Left lung (tissue), 10 donors: ENCODE measurements around the gene ZMYM4. TPM values are rescaled to one million over a fixed set of nuclear protein-coding genes. Genes with fewer than 3 reads are reported as not detected.

Experiments
- ATAC-seq: fragments of 200-7000 bp; cut with Tn5 transposase; one replicate; pipeline ENCODE4 v1.9.1; 2020; ENCODE audit warnings: moderate library complexity
- DNase-seq, 4 donors: peaks; one replicate each; pipeline ENCODE4 v3.0.0-alpha.2; 2013 to 2020
- H3K27ac ChIP-seq, 2 donors: fragments of 200-600 bp; sonication (generic) in 1 of 2; one replicate each; pipeline versions ENCODE4 v1.5.0 to v1.8.0; 2020 to 2021
- H3K27me3 ChIP-seq, 2 donors: fragments of 200-600 bp; sonication (generic) in 1 of 2; one replicate each; pipeline versions ENCODE4 v1.5.0 to v1.8.0; 2020 to 2021
- H3K36me3 ChIP-seq, 2 donors: fragments of 200-600 bp; sonication (generic) in 1 of 2; one replicate each; pipeline versions ENCODE4 v1.5.0 to v1.8.0; 2020 to 2021
- H3K4me1 ChIP-seq, 2 donors: fragments of 200-600 bp; one replicate each; pipeline ENCODE4 v1.8.0; 2021
- H3K4me3 ChIP-seq, 2 donors: fragments of 200-600 bp; sonication (generic) in 1 of 2; one replicate each; pipeline versions ENCODE4 v1.5.0 to v1.8.0; 2020 to 2021; ENCODE audit warnings: mild to moderate bottlenecking in 1 of 2
- H3K9me3 ChIP-seq, 2 donors: fragments of 200-600 bp; sonication (generic) in 1 of 2; one replicate each; pipeline versions ENCODE4 v1.5.0 to v1.8.0; 2020 to 2021
- intact Hi-C, 2 donors: fragments of 100-400 bp; cut with DNase I; formaldehyde crosslinking; loops; one replicate each; pipeline versions ENCODE4 v1.11.2 to v1.14.2; 2022
- polyA plus RNA-seq, 6 donors: library from polyadenylated mRNA; unstranded; fragments of 120-200 nt; gene quantifications; one replicate each; pipeline ENCODE4 v1.2.1, GENCODE V29; 2013; ENCODE audit not compliant: insufficient read length in 6 of 6
- total RNA-seq, 2 donors: library from RNA; stranded (reverse); fragmentation: NEBNext Ultra II Directional; extraction: Animal tissue kit (Norgen Biotek cat#: 25700); gene quantifications; one replicate each; pipeline ENCODE4 v1.2.1, GENCODE V29; 2021
- TF ChIP-seq, protein P1 (sequence below), 2 donors: fragments of 200-600 bp; sonication (generic) in 1 of 2; IDR thresholded peaks; one replicate each; pipeline versions ENCODE4 v1.5.0 to v1.8.0; 2021; ENCODE audit warnings: antibody characterized with exemption in 2 of 2
- donor health status: DM: no; HTN: yes; CAD: no.
- donor health status: DM: no; HTN: no; CAD: no.

The ZMYM4 gene
- total and polyA plus RNA-seq, 8 donors, result 47.7 to 75.4 (median 68.3) TPM

DNA sequence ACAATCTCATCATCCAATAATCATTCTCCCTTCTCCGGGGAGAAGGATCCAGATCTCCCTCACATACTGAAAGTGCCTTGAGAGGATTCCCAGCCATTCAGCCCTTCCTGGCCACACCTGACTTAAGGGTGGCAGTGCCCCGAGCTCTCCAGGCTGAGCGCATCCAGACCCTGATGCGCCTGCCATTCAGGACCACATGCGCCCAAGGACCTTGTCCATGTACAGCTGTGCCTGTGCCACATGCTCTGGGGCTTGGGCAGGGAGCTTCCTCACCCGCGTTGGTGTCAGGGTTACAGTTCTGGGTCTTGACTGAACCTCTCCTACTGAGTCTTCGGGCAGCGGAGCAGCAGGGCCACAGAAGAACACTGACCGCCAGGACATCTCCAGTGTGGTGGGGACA is 167.6 kb downstream of the ZMYM4 start:
- intact Hi-C loops, result no loop called here
- H3K36me3 ChIP-seq, result peaks cover 0 to 91% of the 10 kb centered on the region in 2 donors
- no peak overlapping the region for H3K27ac ChIP-seq
- H3K4me3 ChIP-seq, result no peak overlapping the region
- TF ChIP-seq, protein P1, sequence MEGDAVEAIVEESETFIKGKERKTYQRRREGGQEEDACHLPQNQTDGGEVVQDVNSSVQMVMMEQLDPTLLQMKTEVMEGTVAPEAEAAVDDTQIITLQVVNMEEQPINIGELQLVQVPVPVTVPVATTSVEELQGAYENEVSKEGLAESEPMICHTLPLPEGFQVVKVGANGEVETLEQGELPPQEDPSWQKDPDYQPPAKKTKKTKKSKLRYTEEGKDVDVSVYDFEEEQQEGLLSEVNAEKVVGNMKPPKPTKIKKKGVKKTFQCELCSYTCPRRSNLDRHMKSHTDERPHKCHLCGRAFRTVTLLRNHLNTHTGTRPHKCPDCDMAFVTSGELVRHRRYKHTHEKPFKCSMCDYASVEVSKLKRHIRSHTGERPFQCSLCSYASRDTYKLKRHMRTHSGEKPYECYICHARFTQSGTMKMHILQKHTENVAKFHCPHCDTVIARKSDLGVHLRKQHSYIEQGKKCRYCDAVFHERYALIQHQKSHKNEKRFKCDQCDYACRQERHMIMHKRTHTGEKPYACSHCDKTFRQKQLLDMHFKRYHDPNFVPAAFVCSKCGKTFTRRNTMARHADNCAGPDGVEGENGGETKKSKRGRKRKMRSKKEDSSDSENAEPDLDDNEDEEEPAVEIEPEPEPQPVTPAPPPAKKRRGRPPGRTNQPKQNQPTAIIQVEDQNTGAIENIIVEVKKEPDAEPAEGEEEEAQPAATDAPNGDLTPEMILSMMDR (IDR thresholded peaks at IDR 0.05), result no peak
- H3K27me3 ChIP-seq, result no peaks in the 10 kb centered on the region
- no peak for DNase-seq
- no peaks in the 10 kb centered on the region for H3K9me3 ChIP-seq
- no peak for ATAC-seq
- no peaks in the 10 kb centered on the region for H3K4me1 ChIP-seq

DNA sequence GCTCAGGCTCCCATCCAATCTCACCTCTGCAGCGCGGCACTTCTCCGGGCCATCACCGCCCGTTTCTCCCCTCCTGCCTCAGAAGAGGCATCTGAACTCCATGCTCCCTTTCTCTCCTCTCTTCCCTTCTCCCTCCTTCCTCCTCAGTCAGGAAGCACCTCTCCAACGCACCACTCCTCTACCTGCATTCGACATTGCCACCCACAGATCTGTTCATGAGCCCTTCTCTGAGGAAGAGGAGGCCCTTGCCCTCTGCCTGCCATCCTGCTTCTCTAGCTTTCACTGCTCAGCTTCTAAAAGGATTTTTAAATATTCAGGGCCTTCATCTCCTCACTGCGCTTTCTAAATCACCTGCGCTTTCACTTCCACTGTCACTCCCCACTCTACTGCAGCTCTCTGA is 168.7 kb downstream of the ZMYM4 start:
- TF ChIP-seq, protein P1 (IDR thresholded peaks at IDR 0.05), result no peak
- DNase-seq (no peak), ATAC-seq (no peak)
- Histone ChIP-seq H3K27me3 (no peaks in the 10 kb centered on the region), H3K4me1 (peaks cover 0 to 5% of the 10 kb centered on the region in 2 donors), H3K27ac (no peak overlapping the region), H3K36me3 (peaks cover 0 to 96% of the 10 kb centered on the region in 2 donors), H3K9me3 (no peaks in the 10 kb centered on the region), H3K4me3 (no peak overlapping the region)
- intact Hi-C loops, result no loop called here

DNA sequence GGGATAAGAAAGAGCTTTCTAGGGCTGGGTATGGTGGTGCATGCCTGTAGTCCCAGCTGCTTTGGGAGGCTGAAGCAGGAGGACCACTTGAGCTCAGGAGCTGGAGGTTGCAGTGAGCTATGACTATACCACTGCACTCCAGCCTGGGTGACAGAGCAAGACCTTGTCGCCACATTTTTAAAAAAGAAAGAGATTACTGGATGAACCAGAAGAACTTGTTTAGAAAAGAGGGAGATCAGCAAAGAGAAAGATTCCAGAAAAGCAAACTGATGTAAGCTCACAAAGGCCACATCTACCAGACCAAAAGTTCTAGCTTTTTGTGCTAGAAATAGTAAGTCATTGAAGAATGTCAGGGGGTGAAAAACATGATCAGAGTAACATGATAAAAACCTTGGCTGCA is 171.1 kb downstream of the ZMYM4 start:
- Histone ChIP-seq H3K4me1 (peaks cover 0 to 15% of the 10 kb centered on the region in 2 donors), H3K4me3 (no peak overlapping the region), H3K36me3 (peaks cover 0 to 96% of the 10 kb centered on the region in 2 donors), H3K9me3 (no peaks in the 10 kb centered on the region), H3K27me3 (no peaks in the 10 kb centered on the region), H3K27ac (no peak overlapping the region)
- ATAC-seq (no peak), DNase-seq (no peak)
- TF ChIP-seq, protein P1 (IDR thresholded peaks at IDR 0.05), result no peak
- intact Hi-C loops, result no loop called here

DNA sequence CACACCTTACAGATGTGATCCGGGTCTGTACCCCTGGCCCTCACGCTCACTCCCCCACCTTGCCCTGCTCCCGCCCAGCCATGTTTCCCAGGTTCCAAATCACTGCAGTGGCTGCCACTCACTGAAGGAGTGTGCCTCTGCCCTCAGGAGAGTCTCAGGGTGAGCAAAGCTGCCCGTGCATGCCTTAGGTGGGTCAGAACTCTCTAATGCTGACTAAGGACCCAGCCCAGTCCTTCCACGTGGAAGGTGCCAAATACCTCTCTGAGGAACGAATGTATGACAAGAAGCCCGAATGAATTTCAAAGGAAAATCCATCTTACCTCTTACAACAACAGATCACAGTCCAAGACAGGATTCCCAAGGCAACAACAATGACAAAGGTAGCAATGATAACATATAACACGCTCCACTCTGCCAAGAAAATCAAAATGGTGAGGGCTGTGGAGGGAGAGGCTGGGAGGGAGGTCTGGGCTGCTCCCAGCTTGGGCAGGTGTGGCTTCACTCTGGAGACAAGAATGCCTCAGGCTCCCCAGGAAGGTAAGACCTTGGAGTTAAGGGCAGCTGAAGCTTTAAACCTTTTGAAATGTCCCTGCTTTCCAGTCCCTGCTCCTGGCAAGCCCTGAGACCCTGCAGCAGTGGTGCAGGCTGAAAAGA is 173.5 kb downstream of the ZMYM4 start:
- intact Hi-C loops, result no loop called here
- Histone ChIP-seq H3K27me3 (no peaks in the 10 kb centered on the region), H3K4me1 (peaks cover 0 to 33% of the 10 kb centered on the region in 2 donors), H3K36me3 (peaks cover 0 to 77% of the 10 kb centered on the region in 2 donors), H3K4me3 (no peak overlapping the region), H3K27ac (peak overlapping the region in 1 of 2 donors; percentile 80), H3K9me3 (no peaks in the 10 kb centered on the region)
- ATAC-seq (no peak), DNase-seq (no peak)
- TF ChIP-seq, protein P1 (IDR thresholded peaks at IDR 0.05), result no peak

DNA sequence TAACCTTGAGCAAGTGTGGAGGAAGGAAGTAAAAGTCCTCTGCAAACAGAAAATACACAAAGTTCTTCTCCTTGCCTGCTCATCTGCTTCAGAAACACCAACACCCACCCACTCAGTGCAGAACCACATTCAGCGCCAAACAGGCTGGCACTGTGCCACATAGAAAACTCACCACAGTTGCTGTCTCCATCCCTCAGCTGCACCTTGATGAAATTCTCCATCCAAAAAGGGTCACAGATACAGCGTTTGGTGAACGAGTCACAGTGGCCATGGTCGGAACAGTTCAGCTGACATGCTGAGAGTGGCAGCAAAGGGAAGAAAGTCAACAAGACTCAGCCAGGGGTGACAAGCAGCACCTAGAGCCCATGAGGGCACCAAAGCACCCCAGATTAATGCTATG is 174.2 kb downstream of the ZMYM4 start:
- ATAC-seq, result peak; percentile 15

More for the DNA sequence above, 174.2 kb downstream of the ZMYM4 start:
- Histone ChIP-seq H3K27me3 (no peaks in the 10 kb centered on the region), H3K4me1 (peaks cover 2 to 38% of the 10 kb centered on the region in 2 donors), H3K36me3 (peaks cover 0 to 72% of the 10 kb centered on the region in 2 donors), H3K27ac (peak overlapping the region in 1 of 2 donors; percentile 80), H3K9me3 (no peaks in the 10 kb centered on the region), H3K4me3 (no peak overlapping the region)
- TF ChIP-seq, protein P1 (IDR thresholded peaks at IDR 0.05), result no peak
- intact Hi-C loops, result no loop called here
- DNase-seq, result no peak
